Gastroesophageal sphincter (tissue), 4 donors: Measurements from ENCODE around the gene PCDH9. TPM values are rescaled to one million over a fixed set of nuclear protein-coding genes. Genes with fewer than 3 reads are reported as not detected.

Experiments used
- ATAC-seq: fragments of 150-250 bp; one replicate; pipeline ENCODE4 v1.9.1; 2016; ENCODE audit warnings: mild to moderate bottlenecking, moderate library complexity
- H3K27ac ChIP-seq, 4 donors: fragments of 200-600 bp; sonication (generic) in 3 of 4; 1 replicate in 3 of 4; 2 replicates in 1 of 4; pipeline ENCODE4 v1.5.1; 2016 to 2019
- H3K27me3 ChIP-seq: fragments of 200-600 bp; sonication (generic); one replicate; pipeline ENCODE4 v1.5.1; 2019
- H3K36me3 ChIP-seq, 2 donors: fragments of 200-600 bp; sonication (generic); one replicate each; pipeline ENCODE4 v1.5.1; 2019; ENCODE audit warnings: control low read depth in 1 of 2
- H3K4me1 ChIP-seq, 3 donors: fragments of 200-600 bp; sonication (generic); 1 replicate in 2 of 3; 2 replicates in 1 of 3; pipeline ENCODE4 v1.5.1; 2016 to 2019; ENCODE audit warnings: control low read depth in 2 of 3
- H3K4me3 ChIP-seq, 2 donors: fragments of 200-600 bp; sonication (generic); one replicate each; pipeline ENCODE4 v1.5.1; 2019; ENCODE audit warnings: mild to moderate bottlenecking in 1 of 2, moderate library complexity in 1 of 2
- H3K9me3 ChIP-seq, 3 donors: fragments of 200-600 bp; sonication (generic); one replicate each; pipeline ENCODE4 v1.5.1; 2017 to 2019; ENCODE audit warnings: control low read depth in 2 of 3
- CTCF ChIP-seq, 4 experiments: fragments of 200-600 bp in 2 of 4; fragments of 450-650 bp in 2 of 4; sonication (generic) in 1 of 4; IDR thresholded peaks; one replicate each; pipeline ENCODE4 v1.5.1; 2017 to 2019; ENCODE audit warnings: antibody characterized with exemption in 4 of 4, mild to moderate bottlenecking in 2 of 4, moderate library complexity in 2 of 4
- EP300 ChIP-seq: sonication (generic); formaldehyde crosslinking; IDR thresholded peaks from one replicate; pipeline ENCODE4 v1.6.1; 2017; ENCODE audit warnings: antibody characterized with exemption, mild to moderate bottlenecking
- POLR2A ChIP-seq, 2 donors: fragments of 450-650 bp; IDR thresholded peaks; one replicate each; pipeline ENCODE4 v1.6.1; 2017; ENCODE audit warnings: antibody characterized with exemption in 2 of 2, mild to moderate bottlenecking in 2 of 2, moderate library complexity in 1 of 2
- POLR2AphosphoS5 ChIP-seq: sonication (generic); formaldehyde crosslinking; IDR thresholded peaks from one replicate; pipeline ENCODE4 v1.6.1; 2017; ENCODE audit warnings: antibody characterized with exemption
- WGBS, 2 donors: methylation state at CpG; one replicate each; pipeline ENCODE4 v1.1.5; 2018; ENCODE audit warnings: low coverage in 1 of 2; 5-methylcytosine and 5-hydroxymethylcytosine counted together
- total RNA-seq, 4 donors: library from RNA; depleted of rRNA; stranded (reverse); fragments of >200 nt; gene quantifications; one replicate each; pipeline ENCODE4 v1.1.0, GENCODE V29; 2016

The PCDH9 gene
- total RNA-seq, 4 donors from 2014 or later: 52.9 to 141 (median 56.5) TPM

- Histone ChIP-seq H3K9me3 (no peaks in the 10 kb centered on the region), H3K27me3 (no peaks in the 10 kb centered on the region), H3K27ac (no peak overlapping the region), H3K4me3 (no peak overlapping the region), H3K36me3 (no peaks in the 10 kb centered on the region), H3K4me1 (no peaks in the 10 kb centered on the region)
- TF ChIP-seq EP300 (no peak), CTCF (IDR thresholded peaks at IDR 0.05) (no peak), POLR2AphosphoS5 (no peak), POLR2A (IDR thresholded peaks at IDR 0.05) (no peak)
- 82 to 100% methylated on average over 1 of the region's 1 CpG for WGBS, 2 donors
- ATAC-seq: no peak
Observed at GRCh38 chr13:66576381-66576780, 653.8 kb downstream of the PCDH9 start.

DNA sequence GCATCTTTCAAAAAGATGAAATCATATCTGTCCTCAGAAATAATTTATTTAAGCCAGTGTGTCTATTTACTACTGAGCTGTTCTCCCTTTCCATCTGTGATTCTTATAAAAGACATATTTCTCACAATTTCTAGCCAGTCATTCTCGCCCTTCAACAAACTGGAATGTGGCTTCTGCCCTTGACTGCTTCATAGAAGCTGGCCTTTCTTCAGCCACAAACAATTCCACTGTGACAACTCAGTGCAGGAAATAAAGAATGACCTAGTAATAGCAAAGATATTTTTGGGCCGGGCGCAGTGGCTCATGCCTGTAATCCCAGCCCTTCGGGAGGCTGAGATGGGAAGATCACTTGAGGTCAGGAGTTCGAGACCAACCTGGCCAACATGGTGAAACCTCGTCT, 655.5 kb downstream of the PCDH9 start:
- Histone ChIP-seq H3K9me3 (no peaks in the 10 kb centered on the region), H3K27me3 (no peaks in the 10 kb centered on the region), H3K4me3 (no peak overlapping the region), H3K27ac (no peak overlapping the region), H3K36me3 (no peaks in the 10 kb centered on the region), H3K4me1 (no peaks in the 10 kb centered on the region)
- ATAC-seq: no peak
- WGBS, 2 donors: 77 to 100% methylated on average over 1 to 6 of the region's 6 CpGs
- TF ChIP-seq EP300 (no peak), POLR2AphosphoS5 (no peak), CTCF (IDR thresholded peaks at IDR 0.05) (no peak), POLR2A (IDR thresholded peaks at IDR 0.05) (no peak)

GRCh38 chr13:66567899-66568612, 662.1 kb downstream of the PCDH9 start:
- Histone ChIP-seq H3K4me3 (no peak overlapping the region), H3K9me3 (no peaks in the 10 kb centered on the region), H3K27ac (no peak overlapping the region), H3K4me1 (no peaks in the 10 kb centered on the region), H3K27me3 (no peaks in the 10 kb centered on the region), H3K36me3 (no peaks in the 10 kb centered on the region)
- WGBS, 2 donors: 87 to 93% methylated on average over 3 to 5 of the region's 5 CpGs
- TF ChIP-seq POLR2A (IDR thresholded peaks at IDR 0.05) (no peak), CTCF (IDR thresholded peaks at IDR 0.05) (no peak), EP300 (no peak), POLR2AphosphoS5 (no peak)
- ATAC-seq: no peak

DNA sequence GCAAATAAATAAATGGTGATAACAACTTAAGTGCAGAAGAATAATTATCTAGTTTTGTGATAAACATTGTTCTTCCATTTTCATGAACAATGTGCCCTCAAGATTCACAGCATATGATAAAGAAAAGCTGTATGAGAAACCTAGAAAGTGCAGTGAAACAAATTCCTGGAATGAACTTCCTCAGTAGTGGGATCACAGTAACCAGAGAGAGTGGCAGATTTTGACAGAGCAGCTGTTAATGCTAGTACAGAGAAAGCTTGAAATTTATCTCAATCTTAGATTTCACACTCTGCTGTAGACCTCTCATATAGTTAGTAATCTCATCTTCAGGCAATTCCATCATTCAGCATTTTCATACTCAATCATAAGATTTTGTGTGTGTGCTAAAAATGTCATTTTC, 664.9 kb downstream of the PCDH9 start:
- Histone ChIP-seq H3K4me1 (no peaks in the 10 kb centered on the region), H3K36me3 (no peaks in the 10 kb centered on the region), H3K27ac (no peak overlapping the region), H3K9me3 (no peaks in the 10 kb centered on the region), H3K4me3 (no peak overlapping the region), H3K27me3 (no peaks in the 10 kb centered on the region)
- ATAC-seq: no peak
- no peak for TF ChIP-seq POLR2A (IDR thresholded peaks at IDR 0.05)
- TF ChIP-seq CTCF (IDR thresholded peaks at IDR 0.05): no peak

- ATAC-seq: no peak
- no peaks in the 10 kb centered on the region for H3K9me3 ChIP-seq
- H3K27me3 ChIP-seq: no peaks in the 10 kb centered on the region
- H3K27ac ChIP-seq: no peak overlapping the region
- H3K4me3 ChIP-seq: no peak overlapping the region
- no peaks in the 10 kb centered on the region for H3K36me3 ChIP-seq
- 87 to 90% methylated on average over 3 of the region's 3 CpGs for WGBS, 2 donors
- no peak for TF ChIP-seq CTCF (IDR thresholded peaks at IDR 0.05)
- no peak for TF ChIP-seq POLR2A (IDR thresholded peaks at IDR 0.05)
- no peak for TF ChIP-seq POLR2AphosphoS5
- no peak for TF ChIP-seq EP300
- no peaks in the 10 kb centered on the region for H3K4me1 ChIP-seq
Observed at GRCh38 chr13:66563076-66563475, 667.1 kb downstream of the PCDH9 start.
